IMR-90 (cell line): ENCODE data around the gene HMCES. TPM values are rescaled to one million over a fixed set of nuclear protein-coding genes. Genes with fewer than 3 reads are reported as not detected.

ENCODE experiments used
- ATAC-seq: fragments of 200-7000 bp; cut with Tn5 transposase; 2 replicates; pipeline ENCODE4 v1.9.1; 2020; ENCODE audit warnings: low read depth, mild to moderate bottlenecking, moderate library complexity
- BruUV-seq: library from RNA; stranded (reverse); fragments of 400-500 nt; replicated peaks from 2 replicates; lab custom pipeline; 2021; lab: Mats Ljungman, UMichigan
- CTCF ChIA-PET: fragments of 300-600 bp; formaldehyde crosslinking; extraction: SDS; loops from one replicate; lab custom pipeline; 2021; ENCODE audit warnings: antibody characterized with exemption; lab: Yijun Ruan, JAX
- POLR2A ChIA-PET: fragments of 300-600 bp; sonication (Branson Sonifier 250); formaldehyde crosslinking; loops from one replicate; lab custom pipeline; 2022; ENCODE audit warnings: antibody characterized with exemption; ENCODE audit not compliant: unreplicated experiment; lab: Charles Lee
- DNase-seq: peaks from one replicate; pipeline ENCODE4 v3.0.0; 2013
- H2AFZ ChIP-seq: replicated peaks from 2 replicates; pipeline ENCODE3; 2013; ENCODE audit warnings: low read length, mild to moderate bottlenecking; ENCODE audit not compliant: poor library complexity
- H2AK5ac ChIP-seq: 2 replicates; pipeline ENCODE4 v1.6.1; 2013; ENCODE audit warnings: low read depth, low read length, inconsistent platforms
- H2AK9ac ChIP-seq: replicated peaks from 2 replicates; pipeline ENCODE3; 2013; ENCODE audit warnings: mild to moderate bottlenecking, low read depth, low read length, moderate library complexity; ENCODE audit not compliant: poor library complexity
- H2BK120ac ChIP-seq: 2 replicates; pipeline ENCODE4 v1.6.1; 2013; ENCODE audit warnings: low read depth, low read length, inconsistent platforms
- H2BK15ac ChIP-seq: 3 replicates; pipeline ENCODE4 v1.6.1; 2013; ENCODE audit warnings: low read depth, low read length, inconsistent platforms
- H2BK20ac ChIP-seq: 2 replicates; pipeline ENCODE4 v1.6.1; 2013; ENCODE audit warnings: low read depth, mild to moderate bottlenecking, inconsistent platforms, low read length, moderate library complexity
- H2BK5ac ChIP-seq: 2 replicates; pipeline ENCODE4 v1.6.1; 2013; ENCODE audit warnings: mild to moderate bottlenecking, low read depth, low read length, inconsistent platforms; ENCODE audit not compliant: poor library complexity, severe bottlenecking
- H3K14ac ChIP-seq: replicated peaks from 2 replicates; pipeline ENCODE4 v1.6.1; 2013; ENCODE audit warnings: low read depth, low read length, inconsistent platforms
- H3K18ac ChIP-seq: 2 replicates; pipeline ENCODE4 v1.6.1; 2013; ENCODE audit warnings: low read depth, low read length, control low read depth
- H3K23ac ChIP-seq: 2 replicates; pipeline ENCODE4 v1.6.1; 2013; ENCODE audit warnings: low read depth, low read length, inconsistent platforms
- H3K27ac ChIP-seq: 2 replicates; pipeline ENCODE4 v1.5.1; 2013; ENCODE audit warnings: mild to moderate bottlenecking, control low read depth, low read length; ENCODE audit not compliant: insufficient read depth
- H3K27me3 ChIP-seq: 2 replicates; pipeline ENCODE4 v1.6.1; 2013; ENCODE audit warnings: low read length; ENCODE audit not compliant: control insufficient read depth, insufficient read depth
- H3K36me3 ChIP-seq: 2 replicates; pipeline ENCODE4 v1.6.1; 2013; ENCODE audit warnings: low read length, mixed read lengths; ENCODE audit not compliant: control insufficient read depth, insufficient read depth
- H3K4ac ChIP-seq: 2 replicates; pipeline ENCODE4 v1.6.1; 2013; ENCODE audit warnings: low read depth, low read length, inconsistent platforms
- H3K4me1 ChIP-seq: 2 replicates; pipeline ENCODE4 v1.6.1; 2013; ENCODE audit warnings: low read length, mixed read lengths; ENCODE audit not compliant: control insufficient read depth, insufficient read depth
- H3K4me2 ChIP-seq: 2 replicates; pipeline ENCODE4 v1.6.1; 2013; ENCODE audit warnings: low read depth, mild to moderate bottlenecking, control low read depth, low read length, moderate library complexity
- H3K4me3 ChIP-seq: 2 replicates; pipeline ENCODE4 v1.5.1; 2013; ENCODE audit warnings: low read depth, mild to moderate bottlenecking, control low read depth, low read length, moderate library complexity; ENCODE audit not compliant: insufficient read depth
- H3K56ac ChIP-seq: 2 replicates; pipeline ENCODE4 v1.6.1; 2013; ENCODE audit warnings: low read length, inconsistent platforms; ENCODE audit not compliant: insufficient read depth; ENCODE audit errors: extremely low read depth
- H3K79me1 ChIP-seq, 2 experiments: 2 replicates each; pipeline ENCODE4 v1.6.1; 2013; ENCODE audit warnings: low read length in 2 of 2, inconsistent platforms in 1 of 2, low read depth in 1 of 2
- H3K9ac ChIP-seq: 2 replicates; pipeline ENCODE4 v1.6.1; 2013; ENCODE audit warnings: low read depth, low read length, control low read depth
- H3K9me1 ChIP-seq: 2 replicates; pipeline ENCODE4 v1.6.1; 2013; ENCODE audit warnings: low read length, inconsistent platforms; ENCODE audit not compliant: insufficient read depth
- H3K9me3 ChIP-seq: 2 replicates; pipeline ENCODE4 v1.6.1; 2013; ENCODE audit warnings: low read length; ENCODE audit not compliant: control insufficient read depth, insufficient read depth
- H4K20me1 ChIP-seq: 2 replicates; pipeline ENCODE4 v1.6.1; 2013; ENCODE audit warnings: low read length, inconsistent platforms; ENCODE audit not compliant: insufficient read depth
- H4K5ac ChIP-seq: 2 replicates; pipeline ENCODE4 v1.6.1; 2013; ENCODE audit warnings: mild to moderate bottlenecking, low read depth, low read length, control low read depth
- H4K8ac ChIP-seq, 2 experiments: 2 replicates each; pipeline ENCODE4 v1.6.1; 2013; ENCODE audit warnings: low read depth in 2 of 2, low read length in 2 of 2, control low read depth in 1 of 2, inconsistent platforms in 1 of 2
- H4K91ac ChIP-seq: 2 replicates; pipeline ENCODE4 v1.6.1; 2013; ENCODE audit warnings: low read depth, low read length, inconsistent platforms; ENCODE audit not compliant: insufficient read depth
- BHLHE40 ChIP-seq: fragments of 150-350 bp; IDR thresholded peaks from 2 replicates; pipeline ENCODE4 v1.6.1; 2016; ENCODE audit warnings: mild to moderate bottlenecking, low read depth, low read length
- CEBPB ChIP-seq: IDR thresholded peaks from 2 replicates; pipeline ENCODE4 v1.6.1; 2012; ENCODE audit warnings: low read depth, low read length, improper control_type of control experiment
- CHD1 ChIP-seq: IDR thresholded peaks from 2 replicates; pipeline ENCODE4 v1.6.1; 2012; ENCODE audit warnings: low read depth, low read length, improper control_type of control experiment
- ELK1 ChIP-seq: fragments of 150-350 bp; IDR thresholded peaks from 2 replicates; pipeline ENCODE4 v1.6.1; 2016; ENCODE audit warnings: low read depth, mild to moderate bottlenecking, low read length, moderate library complexity, borderline replicate concordance
- FOS ChIP-seq: fragments of 150-350 bp; IDR thresholded peaks from 2 replicates; pipeline ENCODE4 v1.6.1; 2016; ENCODE audit warnings: low read depth, low read length
- MAFK ChIP-seq: IDR thresholded peaks from 2 replicates; pipeline ENCODE4 v1.6.1; 2012; ENCODE audit warnings: low read depth, low read length, improper control_type of control experiment
- MAZ ChIP-seq: IDR thresholded peaks from 2 replicates; pipeline ENCODE4 v1.6.1; 2012; ENCODE audit warnings: low read depth, mild to moderate bottlenecking, low read length, improper control_type of control experiment, moderate library complexity, borderline replicate concordance
- MXI1 ChIP-seq: IDR thresholded peaks from 2 replicates; pipeline ENCODE4 v1.6.1; 2012; ENCODE audit warnings: low read depth, mild to moderate bottlenecking, low read length, moderate library complexity, borderline replicate concordance
- NFE2L2 ChIP-seq: fragments of 150-350 bp; IDR thresholded peaks from 2 replicates; pipeline ENCODE4 v1.6.1; 2016; ENCODE audit warnings: low read depth, mild to moderate bottlenecking, low read length
- POLR2A ChIP-seq: IDR thresholded peaks from 2 replicates; pipeline ENCODE4 v1.6.1; 2012; ENCODE audit warnings: mild to moderate bottlenecking, low read depth, low read length
- RAD21 ChIP-seq: IDR thresholded peaks from 2 replicates; pipeline ENCODE4 v1.6.1; 2012; ENCODE audit warnings: low read length, improper control_type of control experiment
- RCOR1 ChIP-seq: IDR thresholded peaks from 2 replicates; pipeline ENCODE4 v1.6.1; 2012; ENCODE audit warnings: mild to moderate bottlenecking, low read length, improper control_type of control experiment; ENCODE audit not compliant: insufficient replicate concordance
- RFX5 ChIP-seq: IDR thresholded peaks from 2 replicates; pipeline ENCODE4 v1.8.0; 2012; ENCODE audit warnings: low read depth, mild to moderate bottlenecking, low read length, moderate library complexity
- SMC3 ChIP-seq: fragments of 150-350 bp; IDR thresholded peaks from 2 replicates; pipeline ENCODE4 v1.6.1; 2016; ENCODE audit warnings: low read depth, mild to moderate bottlenecking, antibody characterized with exemption, low read length, moderate library complexity
- USF2 ChIP-seq: fragments of 150-350 bp; IDR thresholded peaks from 2 replicates; pipeline ENCODE4 v1.6.1; 2017; ENCODE audit warnings: mild to moderate bottlenecking, antibody characterized with exemption, low read length, low read depth
- WGBS, 2 experiments: methylation state at CpG; one replicate each; pipeline versions ENCODE4 v1.1.5 to v1.1.7; 2013; ENCODE audit warnings: missing lambda C conversion rate in 2 of 2; ENCODE audit not compliant: insufficient read length in 1 of 2; ENCODE audit errors: extremely low coverage in 2 of 2; 5-methylcytosine and 5-hydroxymethylcytosine counted together
- dilution Hi-C: fragments of 300-500 bp; cut with HindIII; formaldehyde crosslinking; loops from one replicate; pipeline ENCODE4 v1.14.3; 2018; ENCODE audit warnings: low sequenced_read_pairs; ENCODE audit not compliant: unreplicated experiment
- in situ Hi-C: fragments of 300-500 bp; cut with MboI; formaldehyde crosslinking; loops from 3 replicates; pipeline ENCODE4 v1.14.3; 2019; ENCODE audit warnings: low sequenced_read_pairs, inconsistent platforms, mixed read lengths
- intact Hi-C: fragments of 100-400 bp; cut with micrococcal nuclease; formaldehyde crosslinking; loops from 2 replicates; pipeline ENCODE4 v1.10.0; 2022
- polyA plus RNA-seq, 3 experiments: library from polyadenylated mRNA; depleted of rRNA; stranded (reverse); fragments of >200 nt; gene quantifications; 2 replicates each; pipeline ENCODE4 v1.2.3, GENCODE V29; 2012; ENCODE audit warnings: low replicate concordance in 1 of 3
- total RNA-seq: library from RNA; depleted of rRNA; stranded (reverse); fragments of >200 nt; gene quantifications from 2 replicates; pipeline ENCODE4 v1.2.3, GENCODE V29; 2012
- TF ChIP-seq, protein P1 (sequence below): conservative IDR thresholded peaks from 2 replicates; pipeline ENCODE4 v1.5.1; 2012; ENCODE audit warnings: mild to moderate bottlenecking, low read depth, low read length, improper control_type of control experiment

HMCES gene
- total and polyA plus RNA-seq, 2 of the 4 experiments (the other 2 are of a cell fraction), result 26.0 to 30.5 TPM

- H4K5ac ChIP-seq, result no peak overlapping the region
- in situ Hi-C loops, result no loop called here
- 100% methylated on average over 3 of the region's 5 CpGs; no CpG with 5 or more reads in 1 of the 2 experiments for WGBS, 2 experiments
- intact Hi-C loops, result no loop called here
- H4K20me1 ChIP-seq, result no peaks in the 10 kb centered on the region
- dilution Hi-C loops, result no loop called here
- no peak overlapping the region for H3K4me3 ChIP-seq
- H3K4ac ChIP-seq, result no peak overlapping the region
- H4K91ac ChIP-seq, result no peak overlapping the region
- H2BK15ac ChIP-seq, result no peak overlapping the region
- H3K79me1 ChIP-seq, result peaks cover 3 to 7% of the 10 kb centered on the region in 2 experiments; a peak in 1 of 4 replicates
- no peak overlapping the region for H3K14ac ChIP-seq
- H3K9ac ChIP-seq, result no peak overlapping the region
- H3K27me3 ChIP-seq, result no peaks in the 10 kb centered on the region
- no peak overlapping the region for H3K23ac ChIP-seq
- H4K8ac ChIP-seq, result no peak overlapping the region
- H3K18ac ChIP-seq, result no peak overlapping the region
- no peak overlapping the region for H2BK20ac ChIP-seq
- ChIA-PET POLR2A (no interaction called here), CTCF (interaction anchor here (0.7 kb wide), 1 partner anchor 495 kb away, joined by 6 read pairs; no protein-coding TSS in a partner anchor)
- no peak overlapping the region for H2BK5ac ChIP-seq
- no peak overlapping the region for H2AK9ac ChIP-seq
- no peak overlapping the region for H2AK5ac ChIP-seq
- DNase-seq (no peak), ATAC-seq (no peak)
- H3K9me1 ChIP-seq, result no peaks in the 10 kb centered on the region
- no peak overlapping the region for H2BK120ac ChIP-seq
- peaks cover 23% of the 10 kb centered on the region for H3K36me3 ChIP-seq
- no TSS peak for BruUV-seq
- no peaks in the 10 kb centered on the region for H3K4me1 ChIP-seq
- no peak for TF ChIP-seq RFX5
- TF ChIP-seq USF2, result no peak
- TF ChIP-seq POLR2A, result no peak
- no peak for TF ChIP-seq MXI1
- no peak for TF ChIP-seq ELK1
- TF ChIP-seq RAD21, result no peak
- TF ChIP-seq NFE2L2, result no peak
- no peak for TF ChIP-seq CHD1
- no peak for TF ChIP-seq BHLHE40
- TF ChIP-seq MAFK, result no peak
- TF ChIP-seq CEBPB, result no peak
- no peak for TF ChIP-seq SMC3
- TF ChIP-seq, protein P1, sequence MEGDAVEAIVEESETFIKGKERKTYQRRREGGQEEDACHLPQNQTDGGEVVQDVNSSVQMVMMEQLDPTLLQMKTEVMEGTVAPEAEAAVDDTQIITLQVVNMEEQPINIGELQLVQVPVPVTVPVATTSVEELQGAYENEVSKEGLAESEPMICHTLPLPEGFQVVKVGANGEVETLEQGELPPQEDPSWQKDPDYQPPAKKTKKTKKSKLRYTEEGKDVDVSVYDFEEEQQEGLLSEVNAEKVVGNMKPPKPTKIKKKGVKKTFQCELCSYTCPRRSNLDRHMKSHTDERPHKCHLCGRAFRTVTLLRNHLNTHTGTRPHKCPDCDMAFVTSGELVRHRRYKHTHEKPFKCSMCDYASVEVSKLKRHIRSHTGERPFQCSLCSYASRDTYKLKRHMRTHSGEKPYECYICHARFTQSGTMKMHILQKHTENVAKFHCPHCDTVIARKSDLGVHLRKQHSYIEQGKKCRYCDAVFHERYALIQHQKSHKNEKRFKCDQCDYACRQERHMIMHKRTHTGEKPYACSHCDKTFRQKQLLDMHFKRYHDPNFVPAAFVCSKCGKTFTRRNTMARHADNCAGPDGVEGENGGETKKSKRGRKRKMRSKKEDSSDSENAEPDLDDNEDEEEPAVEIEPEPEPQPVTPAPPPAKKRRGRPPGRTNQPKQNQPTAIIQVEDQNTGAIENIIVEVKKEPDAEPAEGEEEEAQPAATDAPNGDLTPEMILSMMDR, result no peak
- TF ChIP-seq FOS, result no peak
- no peak for TF ChIP-seq MAZ
- no peak for TF ChIP-seq RCOR1
- no peak overlapping the region for H3K27ac ChIP-seq
- no peak overlapping the region for H2AFZ ChIP-seq
- no peak overlapping the region for H3K56ac ChIP-seq
- H3K9me3 ChIP-seq, result no peaks in the 10 kb centered on the region
- H3K4me2 ChIP-seq, result no peak overlapping the region
Measured at GRCh38 chr3:129295286-129295685, 16.6 kb downstream of the HMCES start.
